GM20000 (cell line): Measurements from ENCODE around the gene YBX2.

ENCODE experiments used
- DNase-seq: peaks from one replicate; pipeline ENCODE4 v3.0.0; 2012; ENCODE audit warnings: low spot score
- CTCF ChIP-seq: IDR thresholded peaks from 2 replicates; pipeline ENCODE4 v1.5.1; 2012; ENCODE audit warnings: mild to moderate bottlenecking, control low read depth; ENCODE audit errors: extremely low read depth, missing control alignments

Gene YBX2

GRCh38 chr17:7239091-7240027 lies 55.1 kb downstream of the YBX2 start, which contains the start of gene PHF23:
PHF23 (minus strand) TSS chr17:7239457; CDS start chr17:7239279, 178 bp downstream.
- DNase-seq: peak; percentile 98
- no peak for TF ChIP-seq CTCF

- peak; percentile 47 for DNase-seq
- TF ChIP-seq CTCF: no peak
Measured at GRCh38 chr17:7238420-7239090, 55.9 kb downstream of the YBX2 start.
